Thyroid gland (tissue), 4 donors: ENCODE measurements around the gene TXNDC11.

ENCODE experiments used
- CTCF ChIP-seq, 6 experiments: fragments of 200-600 bp in 3 of 6; fragments of 450-650 bp in 3 of 6; sonication (generic) in 3 of 6; IDR thresholded peaks; one replicate each; pipeline ENCODE4 v1.5.1; 2016 to 2019; ENCODE audit warnings: antibody characterized with exemption in 6 of 6, mild to moderate bottlenecking in 2 of 6, inconsistent platforms in 1 of 6, moderate library complexity in 1 of 6
- POLR2A ChIP-seq, 2 donors: fragments of 450-650 bp; IDR thresholded peaks; one replicate each; pipeline ENCODE4 v1.6.1; 2017; ENCODE audit warnings: antibody characterized with exemption in 2 of 2, mild to moderate bottlenecking in 2 of 2, moderate library complexity in 1 of 2

- TF ChIP-seq POLR2A (IDR thresholded peaks at IDR 0.05) (no peak), CTCF (IDR thresholded peaks at IDR 0.05) (no peak)
These were observed 34.2 kb downstream of the TXNDC11 start for GRCh38 chr16:11708421-11708820.
